GM19193 (cell line): ENCODE results near the gene TIGD7.

Experiments used
- POLR2A ChIP-seq: IDR thresholded peaks from 4 replicates; pipeline ENCODE4 v1.6.1; 2011; ENCODE audit not compliant: insufficient read depth, insufficient read length; ENCODE audit errors: extremely low read depth

The TIGD7 gene

GRCh38 chr16:3262517-3262916, 42.7 kb downstream of the TIGD7 start:
- TF ChIP-seq POLR2A = no peak

- no peak for TF ChIP-seq POLR2A
Measured at GRCh38 chr16:3259836-3260235, 45.4 kb downstream of the TIGD7 start.

GRCh38 chr16:3256866-3257465, 48.3 kb downstream of the TIGD7 start:
- TF ChIP-seq POLR2A = no peak

GRCh38 chr16:3256146-3256865, 48.9 kb downstream of the TIGD7 start, which contains the start of gene MEFV:
TSS of gene MEFV (minus strand) at chr16:3256633. CDS start at chr16:3256587, 46 bp downstream.
- TF ChIP-seq POLR2A = no peak

DNA sequence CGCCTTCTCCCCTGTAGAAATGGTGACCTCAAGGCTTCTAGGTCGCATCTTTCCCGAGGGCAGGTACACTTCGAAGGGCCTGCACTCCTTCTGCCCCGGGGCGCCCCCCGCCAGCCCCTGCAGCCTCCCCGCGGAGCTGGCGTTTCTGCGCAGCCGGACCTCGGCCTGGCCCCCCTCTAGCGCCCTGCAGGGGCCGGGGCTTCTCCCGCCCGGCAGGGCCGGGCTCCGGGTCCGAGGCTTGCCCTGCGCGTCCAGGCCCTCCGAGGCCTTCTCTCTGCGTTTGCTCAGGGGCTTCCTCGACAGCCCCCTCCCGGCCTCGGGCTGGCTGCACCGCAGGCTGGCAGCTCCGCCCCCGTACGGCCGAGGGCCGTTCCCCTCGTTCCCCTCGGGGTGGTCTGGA, 50.9 kb downstream of the TIGD7 start:
- no peak for TF ChIP-seq POLR2A

GRCh38 chr16:3252967-3253366, 52.3 kb downstream of the TIGD7 start:
- TF ChIP-seq POLR2A = no peak

- no peak for TF ChIP-seq POLR2A
Measured at GRCh38 chr16:3249451-3249850, 55.8 kb downstream of the TIGD7 start.

GRCh38 chr16:3249020-3249419, 56.2 kb downstream of the TIGD7 start:
- no peak for TF ChIP-seq POLR2A
